Measurements from ENCODE around the gene ATL1. TPM values are rescaled to one million over a fixed set of nuclear protein-coding genes. Genes with fewer than 3 reads are reported as not detected.

ATL1 gene
- total and polyA plus RNA-seq, 2 of the 8 experiments (the other 6 are each of a cell fraction or from before 2014, with no cell fraction given), result 4.0 to 5.9 TPM

DNA sequence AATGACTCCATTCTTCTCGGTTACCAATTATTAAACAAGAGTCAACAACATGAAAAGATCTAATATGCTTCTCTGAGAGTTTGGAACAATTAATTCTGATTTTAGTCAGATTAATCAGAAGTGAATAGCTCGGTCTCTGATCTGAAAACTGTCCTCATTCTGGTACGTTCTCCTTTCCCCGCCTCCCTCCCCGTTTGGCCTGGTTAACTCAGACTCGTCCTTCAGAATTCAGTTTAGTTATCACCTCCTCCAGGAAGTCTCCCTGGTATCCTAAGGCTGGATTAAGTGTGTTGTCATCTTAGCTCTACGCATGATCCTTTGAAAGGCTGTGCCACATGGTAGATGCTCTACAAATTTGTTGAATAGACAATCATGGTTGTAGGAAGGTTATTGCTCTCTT is 49.8 kb upstream of the ATL1 start:
- H3K4ac ChIP-seq (replicated peaks; ENCODE audit: insufficient read length, low read depth, low read length), result no peak overlapping the region
- H3K23ac ChIP-seq (ENCODE audit: insufficient read length), result no peak overlapping the region
- H4K8ac ChIP-seq (ENCODE audit: extremely low read depth, insufficient read depth, low read length), result no peak overlapping the region
- no peaks in the 10 kb centered on the region for H4K20me1 ChIP-seq (replicated peaks in 1 of 2; ENCODE audit: control insufficient read depth in 1 of 2, insufficient read depth in 2 of 2, low read length in 2 of 2)
- DNase-seq (ENCODE audit: low read depth in 1 of 2, low spot score in 2 of 2), result no peak
- ChIA-PET CTCF (ENCODE audit: partially characterized antibody) (interaction anchor here (0.8 to 1.2 kb wide), 2 partner anchors 12 to 22 kb away, joined by 3 read pairs; partner anchors contain the start of gene MAP4K5), POLR2A (ENCODE audit: partially characterized antibody) (no interaction called here)
- no peak overlapping the region for H3K9ac ChIP-seq (replicated peaks in 1 of 4; ENCODE audit: extremely low read depth in 1 of 4, low read depth in 3 of 4, low read length in 3 of 4)
- no peak overlapping the region for H2BK120ac ChIP-seq (replicated peaks; ENCODE audit: low read depth, low read length)
- no peak overlapping the region for H3K4me3 ChIP-seq (ENCODE audit: extremely low read depth in 1 of 4, insufficient read depth in 2 of 4, low read depth in 3 of 4, low read length in 4 of 4)
- no peak overlapping the region for H2BK5ac ChIP-seq (ENCODE audit: low read depth, low read length)
- no peaks in the 10 kb centered on the region for H3K27me3 ChIP-seq (replicated peaks in 1 of 4; ENCODE audit: control insufficient read depth in 3 of 4, extremely low read depth in 1 of 4, insufficient read depth in 3 of 4, low read length in 3 of 4)
- no peak overlapping the region for H3K14ac ChIP-seq (ENCODE audit: insufficient read length)
- no peak overlapping the region for H2BK15ac ChIP-seq (ENCODE audit: low read length)
- peaks cover 0 to 72% of the 10 kb centered on the region in 2 experiments; a peak in 3 of 4 replicates for H3K79me2 ChIP-seq (ENCODE audit: control insufficient read depth in 1 of 2, insufficient read depth in 2 of 2, low read length in 2 of 2)
- no peak overlapping the region for H3K56ac ChIP-seq (replicated peaks; ENCODE audit: insufficient read length, low read depth, low read length)
- no peaks in the 10 kb centered on the region; the same call in 1 of the 2 replicates for H3K23me2 ChIP-seq (ENCODE audit: low read depth, low read length)
- no peaks in the 10 kb centered on the region; the same call in 1 of the 2 replicates for H3K79me1 ChIP-seq (ENCODE audit: low read depth, low read length)
- no peak overlapping the region for H2AFZ ChIP-seq (ENCODE audit: low read length)
- no peak overlapping the region for H4K5ac ChIP-seq (ENCODE audit: insufficient read length, low read depth, low read length)
- H3K4me2 ChIP-seq (ENCODE audit: insufficient read depth in 1 of 2, low read depth in 2 of 2, low read length in 2 of 2), result no peak overlapping the region
- H3K27ac ChIP-seq (ENCODE audit: low read depth, low read length), result no peak overlapping the region
- no peak for FAIRE-seq
- no peak overlapping the region for H3K18ac ChIP-seq (ENCODE audit: extremely low read depth, low read length)
- no peak overlapping the region for H2AK5ac ChIP-seq (ENCODE audit: low read depth, low read length)
- no peak overlapping the region for H2BK12ac ChIP-seq (ENCODE audit: low read depth, low read length)
- H4K91ac ChIP-seq (replicated peaks; ENCODE audit: insufficient read length, low read length), result no peak overlapping the region
- no peak for TF ChIP-seq CTBP2 (IDR thresholded peaks at IDR 0.05; ENCODE audit: borderline replicate concordance, insufficient read depth, insufficient read length, low read length)
- TF ChIP-seq FOSL1 (IDR thresholded peaks at IDR 0.05; ENCODE audit: insufficient read depth, low read depth, low read length), result no peak
- no peak for TF ChIP-seq RBBP5 (IDR thresholded peaks at IDR 0.05; ENCODE audit: borderline replicate concordance, low read depth, low read length)
- TF ChIP-seq CHD1 (IDR thresholded peaks at IDR 0.05; ENCODE audit: low read depth, low read length), result no peak
- TF ChIP-seq ATF2 (IDR thresholded peaks at IDR 0.05; ENCODE audit: low read length), result no peak
- TF ChIP-seq TCF12 (IDR thresholded peaks at IDR 0.05; ENCODE audit: low read depth, low read length), result no peak
- no peak for TF ChIP-seq GABPA (IDR thresholded peaks at IDR 0.05; ENCODE audit: borderline replicate concordance, insufficient read depth, low read length)
- WGBS, 2 experiments (ENCODE audit: extremely low coverage in 1 of 2, insufficient coverage in 1 of 2, insufficient read length in 1 of 2, insufficient replicate concordance in 2 of 2, low coverage in 1 of 2, low lambda C conversion rate in 2 of 2, missing lambda C conversion rate in 1 of 2), result 91% methylated on average over 7 of the region's 7 CpGs; no CpG with 5 or more reads in 1 of the 2 experiments
- H3K4me1 ChIP-seq (replicated peaks in 1 of 4; ENCODE audit: control insufficient read depth in 3 of 4, insufficient read depth in 4 of 4, low read length in 3 of 4), result no peaks in the 10 kb centered on the region
- H2BK20ac ChIP-seq (ENCODE audit: low read length), result no peak overlapping the region
- no peaks in the 10 kb centered on the region for H3K9me3 ChIP-seq (ENCODE audit: insufficient read depth in 2 of 2, low read depth in 1 of 2, low read length in 1 of 2)
- no peaks in the 10 kb centered on the region for H3K36me3 ChIP-seq (ENCODE audit: control insufficient read depth in 2 of 4, insufficient read depth in 4 of 4, low read length in 3 of 4)

Measured in H1 (cell line).